ENCODE results near the gene NUP210.

DNA sequence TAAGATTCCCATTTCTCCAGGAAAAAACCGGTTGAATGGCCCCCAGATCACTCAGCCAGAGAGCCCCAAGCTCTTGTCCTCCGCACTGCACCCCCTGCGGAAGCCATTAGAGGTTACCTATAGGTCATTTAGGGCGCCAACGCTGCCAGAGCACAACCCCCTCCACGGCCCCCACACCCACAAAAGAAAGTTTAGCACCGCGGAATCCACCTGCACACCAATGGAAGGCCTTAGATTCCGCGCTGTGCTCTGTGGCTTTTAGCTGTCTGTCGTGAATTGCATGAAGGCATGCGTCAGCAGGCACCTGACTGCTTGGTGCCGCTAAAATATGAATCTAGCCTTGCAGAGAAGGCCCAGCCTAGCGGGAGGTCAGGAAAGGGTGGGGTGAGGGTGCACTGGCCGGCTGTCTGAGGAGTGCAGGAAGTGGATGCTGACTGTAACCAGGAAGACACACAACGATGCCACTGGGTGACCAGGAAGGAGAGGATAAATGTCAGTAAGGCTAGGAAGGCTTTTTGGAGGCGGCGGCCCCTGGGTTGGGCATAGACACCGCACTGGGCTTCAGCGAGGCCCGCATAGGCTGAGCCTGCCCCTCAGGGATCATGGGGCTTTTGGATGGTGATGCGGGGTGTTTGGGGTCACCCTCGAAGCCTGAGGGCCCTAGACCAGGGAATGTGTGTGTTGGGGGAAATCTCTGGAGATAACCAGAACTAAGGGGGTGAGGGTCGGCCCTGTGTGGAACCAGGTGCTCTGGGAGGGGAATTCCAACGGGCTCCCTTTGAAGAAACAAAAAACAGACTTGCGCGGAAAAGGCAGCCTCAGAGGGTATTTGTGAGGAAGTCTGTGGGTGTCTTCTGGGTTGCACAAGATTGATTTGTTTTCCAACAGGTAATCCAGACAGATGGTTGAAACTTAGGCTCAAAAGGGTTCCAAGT, 976 bp upstream of the NUP210 start:
- TF ChIP-seq, protein P1, sequence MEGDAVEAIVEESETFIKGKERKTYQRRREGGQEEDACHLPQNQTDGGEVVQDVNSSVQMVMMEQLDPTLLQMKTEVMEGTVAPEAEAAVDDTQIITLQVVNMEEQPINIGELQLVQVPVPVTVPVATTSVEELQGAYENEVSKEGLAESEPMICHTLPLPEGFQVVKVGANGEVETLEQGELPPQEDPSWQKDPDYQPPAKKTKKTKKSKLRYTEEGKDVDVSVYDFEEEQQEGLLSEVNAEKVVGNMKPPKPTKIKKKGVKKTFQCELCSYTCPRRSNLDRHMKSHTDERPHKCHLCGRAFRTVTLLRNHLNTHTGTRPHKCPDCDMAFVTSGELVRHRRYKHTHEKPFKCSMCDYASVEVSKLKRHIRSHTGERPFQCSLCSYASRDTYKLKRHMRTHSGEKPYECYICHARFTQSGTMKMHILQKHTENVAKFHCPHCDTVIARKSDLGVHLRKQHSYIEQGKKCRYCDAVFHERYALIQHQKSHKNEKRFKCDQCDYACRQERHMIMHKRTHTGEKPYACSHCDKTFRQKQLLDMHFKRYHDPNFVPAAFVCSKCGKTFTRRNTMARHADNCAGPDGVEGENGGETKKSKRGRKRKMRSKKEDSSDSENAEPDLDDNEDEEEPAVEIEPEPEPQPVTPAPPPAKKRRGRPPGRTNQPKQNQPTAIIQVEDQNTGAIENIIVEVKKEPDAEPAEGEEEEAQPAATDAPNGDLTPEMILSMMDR (IDR thresholded peaks at IDR 0.05): no peak
- TF ChIP-seq EP300 (IDR thresholded peaks at IDR 0.05) (no peak), POLR2A (IDR thresholded peaks at IDR 0.05) (no peak), POLR2AphosphoS5 (IDR thresholded peaks at IDR 0.05) (no peak)
